Embryonic facial prominence (tissue), 1 donor: Measurements from ENCODE around the gene SLC5A10.

Source experiments
- DNase-seq: peaks from one replicate; pipeline ENCODE4 v3.0.0-alpha.2; 2016; ENCODE audit errors: extremely low spot score

Gene SLC5A10

GRCh38 chr17:18964550-18964949 is 12.6 kb downstream of the SLC5A10 start:
- DNase-seq: no peak

- DNase-seq: no peak
Observed at GRCh38 chr17:18965530-18966236, 13.7 kb downstream of the SLC5A10 start.

GRCh38 chr17:18966831-18967624 is 15.1 kb downstream of the SLC5A10 start:
- peak; percentile 31 for DNase-seq

- no peak for DNase-seq
Observed at GRCh38 chr17:18967916-18968315, 16.0 kb downstream of the SLC5A10 start.

GRCh38 chr17:18968345-18968744 is 16.4 kb downstream of the SLC5A10 start:
- no peak for DNase-seq

GRCh38 chr17:18968945-18969887 is 17.3 kb downstream of the SLC5A10 start:
- DNase-seq: no peak

- no peak for DNase-seq
Observed at GRCh38 chr17:18970582-18971480, 18.9 kb downstream of the SLC5A10 start.

GRCh38 chr17:18971801-18972200 is 19.8 kb downstream of the SLC5A10 start:
- no peak for DNase-seq

GRCh38 chr17:18974407-18975149 is 22.6 kb downstream of the SLC5A10 start:
- no peak for DNase-seq

- DNase-seq: no peak
Observed at GRCh38 chr17:18975597-18975996, 23.6 kb downstream of the SLC5A10 start.

GRCh38 chr17:18976201-18976600 is 24.2 kb downstream of the SLC5A10 start:
- DNase-seq: no peak

- no peak for DNase-seq
Observed at GRCh38 chr17:18977021-18977420, 25.1 kb downstream of the SLC5A10 start.

GRCh38 chr17:18977646-18978045 is 25.7 kb downstream of the SLC5A10 start:
- DNase-seq: no peak

GRCh38 chr17:18978050-18978449 is 26.1 kb downstream of the SLC5A10 start:
- DNase-seq: no peak

- no peak for DNase-seq
Observed at GRCh38 chr17:18978655-18979054, 26.7 kb downstream of the SLC5A10 start.

- DNase-seq: no peak
Observed at GRCh38 chr17:18980682-18981334, 28.8 kb downstream of the SLC5A10 start.

- no peak for DNase-seq
Observed at GRCh38 chr17:18981335-18981641, 29.3 kb downstream of the SLC5A10 start.

GRCh38 chr17:18981642-18982424 is 29.9 kb downstream of the SLC5A10 start:
- no peak for DNase-seq
